Thoracic aorta (tissue), 2 donors: ENCODE data around the gene LILRB3. TPM values are rescaled to one million over a fixed set of nuclear protein-coding genes. Genes with fewer than 3 reads are reported as not detected.
"Not testable (repeated sequence)": the region's sequence is repeated elsewhere in the genome, so short reads cannot be mapped to it uniquely, and the experiment has no call there.

Experiments used
- ATAC-seq: fragments of 150-250 bp; one replicate; pipeline ENCODE4 v1.8.0; 2017; ENCODE audit warnings: low read depth; ENCODE audit not compliant: insufficient number of reproducible peaks, low FRiP score
- DNase-seq: peaks from one replicate; pipeline ENCODE4 v3.0.0-alpha.2; 2020; ENCODE audit warnings: low spot score
- H3K27ac ChIP-seq, 2 donors: fragments of 200-600 bp; sonication (generic); 1 replicate in 1 of 2; 2 replicates in 1 of 2; pipeline ENCODE4 v1.5.1; 2016; ENCODE audit warnings: mild to moderate bottlenecking in 2 of 2, moderate library complexity in 2 of 2
- H3K27me3 ChIP-seq: fragments of 200-600 bp; sonication (generic); replicated peaks from 2 replicates; pipeline ENCODE4 v1.6.0; 2016; ENCODE audit warnings: mild to moderate bottlenecking; ENCODE audit not compliant: insufficient read depth
- H3K36me3 ChIP-seq: fragments of 200-600 bp; sonication (generic); one replicate; pipeline ENCODE4 v1.5.1; 2016
- H3K4me1 ChIP-seq, 2 donors: fragments of 200-600 bp; sonication (generic); 1 replicate in 1 of 2; 2 replicates in 1 of 2; pipeline versions ENCODE4 v1.5.1 to v1.6.0; 2016; ENCODE audit warnings: low read depth in 2 of 2, mild to moderate bottlenecking in 1 of 2; ENCODE audit not compliant: control insufficient read depth in 1 of 2
- H3K4me3 ChIP-seq: fragments of 200-600 bp; sonication (generic); 2 replicates; pipeline ENCODE4 v1.5.1; 2016; ENCODE audit warnings: mild to moderate bottlenecking
- H3K9me3 ChIP-seq: fragments of 200-600 bp; sonication (generic); 2 replicates; pipeline ENCODE4 v1.5.1; 2016
- CTCF ChIP-seq: fragments of 200-600 bp; sonication (generic); IDR thresholded peaks from one replicate; pipeline ENCODE4 v1.5.1; 2019; ENCODE audit warnings: antibody characterized with exemption
- total RNA-seq, 2 donors: library from RNA; depleted of rRNA; stranded (reverse); fragments of >200 nt; gene quantifications; one replicate each; pipeline versions ENCODE4 v1.1.0 to v1.2.3, GENCODE V29; 2016

The LILRB3 gene
- total RNA-seq, 2 donors from 2014 or later, result 21.9 to 71.5 TPM

DNA sequence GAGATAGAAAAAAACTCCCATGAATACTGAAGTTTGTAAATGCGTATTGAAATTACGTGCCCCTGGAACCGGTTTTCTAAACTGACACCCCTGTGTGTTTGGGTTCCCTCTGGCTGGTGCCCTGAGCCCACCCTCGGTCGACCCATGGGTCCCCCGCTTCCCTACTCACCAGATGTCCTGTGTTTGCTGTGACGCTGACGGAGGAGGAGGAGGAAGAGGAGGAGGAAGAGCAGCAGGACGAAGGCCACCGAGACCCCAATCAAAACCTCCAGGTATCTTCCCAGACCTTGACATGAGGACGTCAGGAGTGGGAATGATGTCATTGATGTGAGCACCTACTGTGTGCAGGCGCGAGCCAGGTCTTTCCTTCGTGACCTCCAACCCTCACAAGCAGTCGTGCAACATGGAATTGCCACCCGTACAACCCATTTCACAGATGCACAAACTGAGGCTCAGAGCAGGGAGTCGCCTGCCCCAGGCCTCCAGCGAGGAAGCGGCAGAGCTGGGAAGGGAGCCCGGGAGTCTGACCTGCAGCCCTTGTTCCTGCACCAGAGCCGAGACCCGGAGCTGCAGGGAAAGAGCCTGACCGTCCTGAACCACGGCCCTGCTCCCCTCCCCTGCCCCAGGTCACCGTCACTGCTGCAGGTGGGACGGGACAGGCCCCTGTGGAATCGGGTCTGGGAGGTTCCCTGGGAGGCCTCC, 3.7 kb downstream of the LILRB3 start:
- TF ChIP-seq CTCF, result no peak
- no peak for ATAC-seq
- DNase-seq, result no peak
- Histone ChIP-seq H3K27ac (no peak overlapping the region), H3K9me3 (no peaks in the 10 kb centered on the region), H3K36me3 (no peaks in the 10 kb centered on the region), H3K27me3 (no peaks in the 10 kb centered on the region), H3K4me3 (no peak overlapping the region), H3K4me1 (no peaks in the 10 kb centered on the region)

DNA sequence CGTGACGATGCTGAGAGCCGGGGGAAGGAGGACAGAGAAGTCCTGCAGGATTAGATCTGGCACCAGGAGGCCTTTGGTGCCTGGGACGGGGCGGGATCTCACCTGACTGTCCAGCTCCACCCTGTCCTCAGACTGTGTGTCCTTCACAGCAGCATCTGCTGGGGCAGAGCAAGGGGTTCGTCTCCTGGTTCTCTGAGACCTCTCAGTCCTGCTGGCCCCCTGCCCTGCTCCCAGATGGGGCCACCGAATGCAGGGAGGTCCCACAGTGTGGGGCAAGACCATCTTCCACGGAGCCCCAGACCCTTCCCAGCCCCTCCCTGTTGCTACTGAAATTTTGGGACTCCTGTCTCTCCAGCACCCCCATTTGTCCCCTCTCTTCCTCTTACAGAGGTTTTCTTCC, 4.5 kb downstream of the LILRB3 start:
- Histone ChIP-seq H3K9me3 (no peaks in the 10 kb centered on the region), H3K36me3 (no peaks in the 10 kb centered on the region), H3K27ac (no peak overlapping the region), H3K4me1 (no peaks in the 10 kb centered on the region), H3K4me3 (no peak overlapping the region), H3K27me3 (no peaks in the 10 kb centered on the region)
- DNase-seq, result no peak
- no peak for TF ChIP-seq CTCF
- ATAC-seq, result no peak

DNA sequence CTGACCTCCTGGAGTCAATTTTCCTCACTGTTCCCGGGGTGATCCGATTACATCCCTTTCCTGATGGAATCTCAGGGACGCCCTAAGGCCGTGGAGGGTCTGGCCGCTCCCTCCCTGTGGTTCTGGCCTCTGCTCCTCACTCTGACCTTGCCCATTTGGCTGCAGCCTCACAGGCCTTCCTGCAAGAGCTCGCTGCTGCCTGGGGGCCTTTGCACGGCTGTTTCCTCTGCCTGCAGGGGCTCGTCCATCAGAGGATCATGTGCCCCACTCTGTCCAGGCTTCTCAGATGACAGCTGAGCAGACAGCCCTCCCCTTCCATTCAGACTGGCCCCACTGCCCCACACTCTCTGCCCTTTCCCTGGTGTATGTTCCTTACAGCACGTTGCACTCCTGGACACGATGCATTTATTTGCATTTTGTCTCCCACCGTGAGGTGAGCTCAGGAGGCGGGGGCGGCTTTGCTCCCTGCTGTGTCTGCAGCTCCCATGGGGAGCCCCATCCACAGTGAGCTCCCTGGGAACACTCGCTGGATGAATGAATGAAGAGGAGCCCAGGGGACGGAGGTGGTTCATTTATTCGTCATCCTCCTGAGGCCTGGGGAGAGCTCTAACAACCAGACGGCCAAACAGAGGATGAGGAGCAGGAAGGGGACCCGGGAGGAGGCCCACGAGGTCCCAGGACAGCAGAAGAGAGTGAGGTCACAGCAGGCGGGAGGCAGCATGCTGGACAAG, 5.1 kb downstream of the LILRB3 start:
- not testable (repeated sequence) for H3K9me3 ChIP-seq, DNase-seq, H3K27ac ChIP-seq, H3K4me3 ChIP-seq, H3K36me3 ChIP-seq, H3K27me3 ChIP-seq, ATAC-seq, H3K4me1 ChIP-seq

DNA sequence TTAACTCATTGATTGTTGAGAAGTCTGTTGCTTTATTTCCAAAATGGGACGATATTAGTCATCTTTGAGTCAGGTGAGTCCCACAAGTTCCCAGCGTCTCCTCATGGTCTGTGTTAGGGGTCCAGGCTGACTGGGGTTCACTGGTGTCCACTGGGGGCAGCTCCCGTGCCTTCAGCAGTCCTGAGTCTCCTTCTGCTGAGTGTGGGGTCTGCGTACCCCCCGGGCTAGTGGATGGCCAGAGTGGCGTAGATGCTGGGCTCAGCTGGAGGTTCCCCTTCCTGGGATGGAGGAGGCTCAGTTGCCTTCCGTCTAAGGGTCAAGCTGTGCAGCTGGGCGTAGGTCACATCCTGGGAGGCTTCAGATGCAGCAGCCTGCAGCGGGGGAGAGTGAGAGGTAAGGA, 5.9 kb downstream of the LILRB3 start:
- H3K27me3 ChIP-seq, result no peaks in the 10 kb centered on the region
- no peaks in the 10 kb centered on the region for H3K9me3 ChIP-seq
- no peak overlapping the region for H3K27ac ChIP-seq
- DNase-seq (no peak), ATAC-seq (no peak)
- H3K4me3 ChIP-seq, result no peak overlapping the region
- no peak for TF ChIP-seq CTCF
- H3K36me3 ChIP-seq, result no peaks in the 10 kb centered on the region
- H3K4me1 ChIP-seq, result no peaks in the 10 kb centered on the region

DNA sequence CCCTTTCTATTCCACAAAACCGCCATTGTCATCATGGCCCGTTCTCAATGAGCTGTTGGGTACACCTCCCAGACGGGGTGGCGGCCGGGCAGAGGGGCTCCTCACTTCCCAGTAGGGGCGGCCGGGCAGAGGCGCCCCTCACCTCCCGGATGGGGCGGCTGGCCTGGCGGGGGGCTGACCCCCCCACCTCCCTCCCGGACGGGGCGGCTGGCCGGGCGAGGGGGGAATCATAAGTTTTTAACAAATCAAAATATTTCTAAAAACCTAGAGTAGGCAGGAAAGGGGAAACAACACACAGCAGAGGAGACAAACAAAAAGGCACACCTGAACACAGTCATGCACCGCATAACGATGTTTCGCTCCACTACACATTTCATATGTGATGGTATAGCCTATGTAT, 8.1 kb downstream of the LILRB3 start:
- H3K9me3 ChIP-seq, ATAC-seq, DNase-seq, H3K27me3 ChIP-seq, H3K4me1 ChIP-seq, H3K4me3 ChIP-seq, H3K36me3 ChIP-seq, H3K27ac ChIP-seq: not testable (repeated sequence)

- H3K4me1 ChIP-seq, result peaks cover 6 to 10% of the 10 kb centered on the region in 2 donors
These were observed 8.6 kb downstream of the LILRB3 start for GRCh38 chr19:54214217-54214616.

More at GRCh38 chr19:54214217-54214616, 8.6 kb downstream of the LILRB3 start:
- not testable (repeated sequence) for H3K9me3 ChIP-seq, H3K27me3 ChIP-seq, H3K27ac ChIP-seq, H3K36me3 ChIP-seq, ATAC-seq, DNase-seq, H3K4me3 ChIP-seq
